GM12878 (cell line): ENCODE data around the gene CHAT. TPM values are rescaled to one million over a fixed set of nuclear protein-coding genes. Genes with fewer than 3 reads are reported as not detected.

Experiments
- ATAC-seq: fragments of 200-7000 bp; cut with Tn5 transposase; 3 replicates; pipeline ENCODE4 v1.9.1; 2020; ENCODE audit warnings: mild to moderate bottlenecking, moderate library complexity
- BruUV-seq: library from RNA; stranded (reverse); fragments of 400-500 nt; replicated peaks from 2 replicates; lab custom pipeline; 2021; lab: Mats Ljungman, UMichigan
- CTCF ChIA-PET: fragments of 300-600 bp; sonication (Branson Sonifier 250); formaldehyde crosslinking; extraction: SDS; loops from one replicate; lab custom pipeline; 2021; ENCODE audit warnings: inconsistent platforms; lab: Yijun Ruan, JAX
- POLR2A ChIA-PET: fragments of 350-600 bp; formaldehyde crosslinking; extraction: SDS; loops from one replicate; lab custom pipeline; 2021; ENCODE audit warnings: inconsistent platforms; lab: Charles Lee
- RAD21 ChIA-PET: fragments of 300-600 bp; sonication (Branson Sonifier 250); formaldehyde crosslinking; loops from one replicate; lab custom pipeline; 2023; ENCODE audit warnings: antibody characterized with exemption; ENCODE audit not compliant: unreplicated experiment; lab: Charles Lee
- SMC1A ChIA-PET: fragments of 300-600 bp; sonication (Branson Sonifier 250); formaldehyde crosslinking; loops from one replicate; lab custom pipeline; 2023; ENCODE audit not compliant: unreplicated experiment, uncharacterized antibody; lab: Charles Lee
- DNase-seq: peaks from one replicate; pipeline ENCODE4 v3.0.0-alpha.2; 2011; ENCODE audit warnings: low read depth, low spot score
- FAIRE-seq: peaks from 3 replicates; lab custom pipeline; 2011; peaks lifted over from hg19 to GRCh38; lab: Jason Lieb, UNC
- H2AFZ ChIP-seq: 2 replicates; pipeline ENCODE4 v1.6.0; 2011; ENCODE audit warnings: low read depth, low read length, control low read depth; ENCODE audit not compliant: control insufficient read depth
- H3K27ac ChIP-seq: 2 replicates; pipeline ENCODE4 v1.5.1; 2011; ENCODE audit warnings: control low read depth; ENCODE audit not compliant: control insufficient read depth, insufficient read depth
- H3K27me3 ChIP-seq, 2 experiments: replicated peaks in 1 of 2; 2 replicates each; pipeline versions ENCODE4 v1.6.0 to v1.6.1; 2011; ENCODE audit warnings: low read length in 1 of 2; ENCODE audit not compliant: control insufficient read depth in 2 of 2, insufficient read depth in 2 of 2
- H3K36me3 ChIP-seq, 2 experiments: 2 replicates each; pipeline ENCODE4 v1.5.1; 2011; ENCODE audit warnings: low read length in 1 of 2; ENCODE audit not compliant: control insufficient read depth in 2 of 2, insufficient read depth in 2 of 2
- H3K4me1 ChIP-seq: 2 replicates; pipeline ENCODE4 v1.6.1; 2011; ENCODE audit warnings: mild to moderate bottlenecking, low read length, moderate library complexity, mixed read lengths; ENCODE audit not compliant: control insufficient read depth, insufficient read depth
- H3K4me2 ChIP-seq: 2 replicates; pipeline ENCODE4 v1.6.0; 2011; ENCODE audit warnings: control low read depth; ENCODE audit not compliant: control insufficient read depth, insufficient read depth
- H3K4me3 ChIP-seq: fragments of 200-600 bp; sonication (generic); 2 replicates; pipeline ENCODE4 v1.5.1; 2016
- H3K79me2 ChIP-seq: 2 replicates; pipeline ENCODE4 v1.6.0; 2011; ENCODE audit warnings: low read length; ENCODE audit not compliant: control insufficient read depth, insufficient read depth
- H3K9ac ChIP-seq: 2 replicates; pipeline ENCODE4 v1.8.0; 2011; ENCODE audit warnings: low read length, control low read depth, mixed read lengths; ENCODE audit not compliant: control insufficient read depth, insufficient read depth
- H3K9me3 ChIP-seq: replicated peaks from 3 replicates; pipeline ENCODE4 v1.5.1; 2011; ENCODE audit warnings: mild to moderate bottlenecking, low read length; ENCODE audit not compliant: control insufficient read depth, insufficient read depth
- H4K20me1 ChIP-seq: 2 replicates; pipeline ENCODE4 v1.6.0; 2011; ENCODE audit not compliant: control insufficient read depth, insufficient read depth
- BACH1 ChIP-seq: fragments of 450-650 bp; IDR thresholded peaks from 2 replicates; pipeline ENCODE4 v1.6.1; 2017; ENCODE audit warnings: mild to moderate bottlenecking, borderline replicate concordance
- BCL11A ChIP-seq: IDR thresholded peaks from 2 replicates; pipeline ENCODE4 v1.6.1; 2011; ENCODE audit warnings: low read depth, low read length
- BCL3 ChIP-seq: IDR thresholded peaks from 2 replicates; pipeline ENCODE4 v1.6.1; 2011; ENCODE audit warnings: borderline replicate concordance, low read depth, mild to moderate bottlenecking, moderate library complexity, low read length; ENCODE audit not compliant: insufficient read depth, poor library complexity, severe bottlenecking
- E2F4 ChIP-seq: IDR thresholded peaks from 2 replicates; pipeline ENCODE4 v1.6.1; 2012; ENCODE audit warnings: low read depth, low read length, improper control_type of control experiment
- MTA3 ChIP-seq: IDR thresholded peaks from 2 replicates; pipeline ENCODE4 v1.6.1; 2012; ENCODE audit warnings: low read length, inconsistent platforms, borderline replicate concordance
- PAX8 ChIP-seq: fragments of 450-650 bp; IDR thresholded peaks from 2 replicates; pipeline ENCODE4 v1.6.1; 2017; ENCODE audit warnings: mild to moderate bottlenecking, moderate library complexity
- POU2F2 ChIP-seq: IDR thresholded peaks from 3 replicates; pipeline ENCODE4 v1.6.1; 2011; ENCODE audit warnings: low read depth, mild to moderate bottlenecking, low read length, borderline replicate concordance
- RAD21 ChIP-seq: IDR thresholded peaks from 2 replicates; pipeline ENCODE4 v1.6.1; 2011; ENCODE audit warnings: mild to moderate bottlenecking, low read depth, low read length, moderate library complexity; ENCODE audit not compliant: insufficient read depth
- RBBP5 ChIP-seq: fragments of 200-600 bp; sonication (generic); conservative IDR thresholded peaks from 2 replicates; pipeline ENCODE4 v1.6.1; 2016
- SMAD5 ChIP-seq: IDR thresholded peaks from 2 replicates; pipeline ENCODE4 v1.6.1; 2016; ENCODE audit warnings: antibody characterized with exemption, low read depth
- SREBF1 ChIP-seq: IDR thresholded peaks from 2 replicates; pipeline ENCODE4 v1.6.1; 2012; ENCODE audit warnings: mild to moderate bottlenecking, low read length
- STAT1 ChIP-seq: fragments of 450-650 bp; conservative IDR thresholded peaks from 2 replicates; pipeline ENCODE4 v1.6.1; 2014; ENCODE audit warnings: antibody characterized with exemption, mild to moderate bottlenecking
- STAT3 ChIP-seq: IDR thresholded peaks from 2 replicates; pipeline ENCODE4 v1.6.1; 2011; ENCODE audit warnings: low read depth, low read length, improper control_type of control experiment
- YY1 ChIP-seq: IDR thresholded peaks from 2 replicates; pipeline ENCODE4 v1.6.1; 2011; ENCODE audit warnings: low read depth, mild to moderate bottlenecking, low read length
- ZBTB4 ChIP-seq: fragments of 450-650 bp; formaldehyde crosslinking; IDR thresholded peaks from 2 replicates; pipeline ENCODE4 v1.4.0; 2022; ENCODE audit warnings: mild to moderate bottlenecking, moderate library complexity
- ZNF274 ChIP-seq: IDR thresholded peaks from one replicate; pipeline ENCODE4 v1.8.0; 2011; ENCODE audit not compliant: insufficient read length, insufficient read depth
- ZSCAN29 ChIP-seq: fragments of 450-650 bp; IDR thresholded peaks from 2 replicates; pipeline ENCODE4 v1.6.1; 2017; ENCODE audit warnings: mild to moderate bottlenecking, moderate library complexity
- ZZZ3 ChIP-seq: IDR thresholded peaks from 2 replicates; pipeline ENCODE4 v1.6.1; 2011; ENCODE audit warnings: low read depth; ENCODE audit not compliant: control insufficient read depth, insufficient read length
- WGBS: methylation state at CpG from one replicate; pipeline ENCODE4 v1.1.6; 2016; ENCODE audit warnings: low lambda C conversion rate; ENCODE audit not compliant: insufficient replicate concordance, insufficient coverage; ENCODE audit errors: missing lambda C conversion rate; 5-methylcytosine and 5-hydroxymethylcytosine counted together
- in situ Hi-C: fragments of 300-500 bp; cut with MboI; formaldehyde crosslinking; loops from 9 replicates; pipeline ENCODE4 v1.14.3; 2018; ENCODE audit warnings: mixed read lengths
- intact Hi-C: fragments of 100-400 bp; cut with micrococcal nuclease; formaldehyde crosslinking; loops from one replicate; pipeline ENCODE4 v1.14.2; 2022; ENCODE audit not compliant: unreplicated experiment
- polyA plus RNA-seq, 11 experiments: library from polyadenylated mRNA; depleted of rRNA in 4 of 11; unstranded in 6 of 11; stranded (reverse) in 5 of 11; fragments of >200 nt; fragmentation: Nextera tagmentation in 4 of 11; fragmentation: Illumina TruSeq in 1 of 11; extraction: Ambion mirVana in 4 of 11; extraction: Trizol in 1 of 11; gene quantifications; 1 replicate in 1 of 11; 2 replicates in 10 of 11; pipeline versions ENCODE4 v1.2.1 to v1.2.3, GENCODE V29; 2011 to 2016; ENCODE audit warnings: inconsistent platforms in 2 of 11, missing spikeins in 2 of 11, low read depth in 1 of 11
- total RNA-seq, 4 experiments: library from RNA; depleted of rRNA in 3 of 4; stranded (reverse); fragments of >200 nt in 3 of 4; fragmentation: Illumina TruSeq in 1 of 4; extraction: Trizol in 1 of 4; gene quantifications; 2 replicates each; pipeline versions ENCODE4 v1.2.1 to v1.2.3, GENCODE V29; 2013 to 2021

Gene CHAT
- total and polyA plus RNA-seq, 10 of the 15 experiments (the other 5 are each of a cell fraction or from before 2014, with no cell fraction given): not detected

GRCh38 chr10:49621561-49621960 is 7.7 kb downstream of the CHAT start:
- no peak overlapping the region for H3K27ac ChIP-seq
- no TSS peak for BruUV-seq
- H2AFZ ChIP-seq: no peak overlapping the region
- POLR2A ChIA-PET: no interaction called here
- ATAC-seq: no peak
- intact Hi-C loops: no loop called here
- no peaks in the 10 kb centered on the region for H3K36me3 ChIP-seq
- FAIRE-seq: no peak
- no peak for TF ChIP-seq ZZZ3
- no peak for TF ChIP-seq BCL11A
- no peak for TF ChIP-seq POU2F2
- TF ChIP-seq E2F4: no peak
- no peak for TF ChIP-seq STAT1
- no peak for TF ChIP-seq RBBP5
- TF ChIP-seq SMAD5: no peak
- TF ChIP-seq PAX8: no peak
- no peak for TF ChIP-seq MTA3
- no peak for TF ChIP-seq ZSCAN29
- TF ChIP-seq SREBF1: no peak
- no peak for TF ChIP-seq RAD21
- no peak for TF ChIP-seq ZBTB4 (CRISPR knock-in tag)
- no peak for TF ChIP-seq YY1
- no peak for TF ChIP-seq BACH1
- TF ChIP-seq STAT3: no peak
- TF ChIP-seq BCL3: no peak
- TF ChIP-seq ZNF274: no peak
- SMC1A ChIA-PET: no interaction called here
- RAD21 ChIA-PET: no interaction called here
- no peaks in the 10 kb centered on the region for H3K9me3 ChIP-seq
- H4K20me1 ChIP-seq: no peaks in the 10 kb centered on the region
- H3K27me3 ChIP-seq: no peaks in the 10 kb centered on the region; a peak in 3 of 4 replicates
- no peak overlapping the region for H3K4me2 ChIP-seq
- H3K79me2 ChIP-seq: no peaks in the 10 kb centered on the region
- DNase-seq: no peak
- WGBS: 21% methylated on average over 6 of the region's 6 CpGs
- H3K4me1 ChIP-seq: no peaks in the 10 kb centered on the region
- H3K4me3 ChIP-seq: no peak overlapping the region
- in situ Hi-C loops: no loop called here
- no peak overlapping the region for H3K9ac ChIP-seq
- CTCF ChIA-PET: no interaction called here
